Dedifferentiated amniotic fluid mesenchymal stem cell (primary cell): ENCODE results near the gene SPINK1.
"Not testable (repeated sequence)": the region's sequence is repeated elsewhere in the genome, so short reads cannot be mapped to it uniquely, and the experiment has no call there.

Experiments
- DNase-seq: peaks from one replicate; pipeline ENCODE4 v3.0.0-alpha.2; 2016; ENCODE audit errors: extremely low spot score

SPINK1 gene

GRCh38 chr5:147854894-147855773 is 23.7 kb upstream of the SPINK1 start:
- no peak for DNase-seq

GRCh38 chr5:147854331-147854730 is 22.9 kb upstream of the SPINK1 start:
- no peak for DNase-seq

GRCh38 chr5:147853372-147853987 is 22.0 kb upstream of the SPINK1 start:
- DNase-seq: no peak

- DNase-seq: no peak
Measured at GRCh38 chr5:147852365-147852764, 20.9 kb upstream of the SPINK1 start.

- DNase-seq: no peak
Measured at GRCh38 chr5:147851578-147851977, 20.1 kb upstream of the SPINK1 start.

GRCh38 chr5:147849226-147849625 is 17.8 kb upstream of the SPINK1 start:
- DNase-seq: no peak

- no peak for DNase-seq
Measured at GRCh38 chr5:147845618-147846017, 14.1 kb upstream of the SPINK1 start.

- no peak for DNase-seq
Measured at GRCh38 chr5:147844846-147845245, 13.4 kb upstream of the SPINK1 start.

- DNase-seq: no peak
Measured at GRCh38 chr5:147842869-147843268, 11.4 kb upstream of the SPINK1 start.

GRCh38 chr5:147836439-147836838 is 5.0 kb upstream of the SPINK1 start:
- DNase-seq: no peak

- DNase-seq: no peak
Measured at GRCh38 chr5:147835386-147835798, 3.9 kb upstream of the SPINK1 start.

GRCh38 chr5:147832541-147832940 is 1.1 kb upstream of the SPINK1 start:
- no peak for DNase-seq

GRCh38 chr5:147830035-147830434 is 1.4 kb downstream of the SPINK1 start:
- no peak for DNase-seq

GRCh38 chr5:147827017-147827416 is 4.5 kb downstream of the SPINK1 start:
- DNase-seq: not testable (repeated sequence)

- DNase-seq: no peak
Measured at GRCh38 chr5:147826361-147826760, 5.1 kb downstream of the SPINK1 start.

- DNase-seq: peak; percentile 40
Measured at GRCh38 chr5:147822686-147823491, 8.6 kb downstream of the SPINK1 start.

- DNase-seq: not testable (repeated sequence)
Measured at GRCh38 chr5:147822222-147822621, 9.2 kb downstream of the SPINK1 start.

- DNase-seq: no peak
Measured at GRCh38 chr5:147821766-147822165, 9.7 kb downstream of the SPINK1 start.

- no peak for DNase-seq
Measured at GRCh38 chr5:147819261-147819770, 12.2 kb downstream of the SPINK1 start.

- DNase-seq: no peak
Measured at GRCh38 chr5:147818290-147818689, 13.2 kb downstream of the SPINK1 start.

GRCh38 chr5:147813696-147814095 is 17.8 kb downstream of the SPINK1 start:
- DNase-seq: no peak
